Nephron (organoid): ENCODE results near the gene ADGRF3.
"Not testable (repeated sequence)": the region's sequence is repeated elsewhere in the genome, so short reads cannot be mapped to it uniquely, and the experiment has no call there.

Source experiments
- H3K27ac Mint-ChIP-seq, 3 experiments: 2 replicates each; pipeline ENCODE4 v1.8.0; 2020; ENCODE audit warnings: mixed read lengths in 3 of 3, mild to moderate bottlenecking in 2 of 3, moderate library complexity in 1 of 3
- H3K27me3 Mint-ChIP-seq: 2 replicates; pipeline ENCODE4 v1.8.0; 2021; ENCODE audit warnings: low read depth, mild to moderate bottlenecking, moderate library complexity, mixed read lengths
- H3K36me3 Mint-ChIP-seq: 2 replicates; pipeline ENCODE4 v1.8.0; 2020; ENCODE audit warnings: low read depth, mixed read lengths
- H3K4me1 Mint-ChIP-seq: 2 replicates; pipeline ENCODE4 v1.8.0; 2020; ENCODE audit warnings: mixed read lengths
- H3K4me3 Mint-ChIP-seq, 3 experiments: 2 replicates each; pipeline ENCODE4 v1.8.0; 2020; ENCODE audit warnings: mild to moderate bottlenecking in 3 of 3, mixed read lengths in 3 of 3, moderate library complexity in 2 of 3
- H3K9me3 Mint-ChIP-seq: 2 replicates; pipeline ENCODE4 v1.8.0; 2020; ENCODE audit warnings: mixed read lengths
- CTCF ChIP-seq, 3 experiments: fragments of 200-600 bp; sonication (generic); IDR thresholded peaks; one replicate each; pipeline ENCODE4 v1.5.0; 2021; ENCODE audit warnings: antibody characterized with exemption in 3 of 3; ENCODE audit not compliant: unreplicated experiment in 3 of 3

ADGRF3 gene

GRCh38 chr2:26355038-26355995 is 8.7 kb upstream of the ADGRF3 start:
- no peak for TF ChIP-seq CTCF (IDR thresholded peaks at IDR 0.05; ENCODE audit: unreplicated experiment in 3 of 3)
- Mint-ChIP-seq H3K27me3 (no peaks in the 10 kb centered on the region), H3K36me3 (peaks cover 4% of the 10 kb centered on the region), H3K9me3 (no peaks in the 10 kb centered on the region), H3K4me3 (peak overlapping the region in 1 of 3 experiments; percentile 13), H3K27ac (peak overlapping the region in 2 of 3 experiments; percentile 2 to 36), H3K4me1 (peaks cover 22% of the 10 kb centered on the region)

- H3K36me3 Mint-ChIP-seq, H3K27me3 Mint-ChIP-seq, H3K9me3 Mint-ChIP-seq, H3K27ac Mint-ChIP-seq, H3K4me3 Mint-ChIP-seq: not testable (repeated sequence)
- peaks cover 17% of the 10 kb centered on the region for H3K4me1 Mint-ChIP-seq
These were observed 7.9 kb upstream of the ADGRF3 start for GRCh38 chr2:26354469-26354868.

- H3K36me3 Mint-ChIP-seq, result peaks cover 4% of the 10 kb centered on the region
- no peaks in the 10 kb centered on the region for H3K9me3 Mint-ChIP-seq
- H3K27me3 Mint-ChIP-seq, result no peaks in the 10 kb centered on the region
- no peak overlapping the region for H3K27ac Mint-ChIP-seq
- H3K4me3 Mint-ChIP-seq, result no peak overlapping the region
- TF ChIP-seq CTCF (IDR thresholded peaks at IDR 0.05; ENCODE audit: unreplicated experiment in 3 of 3), result no peak
- peaks cover 23% of the 10 kb centered on the region for H3K4me1 Mint-ChIP-seq
These were observed 6.3 kb upstream of the ADGRF3 start for GRCh38 chr2:26352892-26353291.

- Mint-ChIP-seq H3K4me3 (no peak overlapping the region), H3K27ac (no peak overlapping the region), H3K27me3 (no peaks in the 10 kb centered on the region), H3K36me3 (peaks cover 4% of the 10 kb centered on the region), H3K4me1 (peaks cover 28% of the 10 kb centered on the region), H3K9me3 (no peaks in the 10 kb centered on the region)
- no peak for TF ChIP-seq CTCF (IDR thresholded peaks at IDR 0.05; ENCODE audit: unreplicated experiment in 3 of 3)
These were observed 4.9 kb upstream of the ADGRF3 start for GRCh38 chr2:26351375-26352090.

GRCh38 chr2:26349690-26350089 is 3.1 kb upstream of the ADGRF3 start:
- H3K9me3 Mint-ChIP-seq, result no peaks in the 10 kb centered on the region
- H3K4me1 Mint-ChIP-seq, result peaks cover 24% of the 10 kb centered on the region
- H3K36me3 Mint-ChIP-seq, result peaks cover 4% of the 10 kb centered on the region

More at GRCh38 chr2:26349690-26350089, 3.1 kb upstream of the ADGRF3 start:
- H3K27me3 Mint-ChIP-seq, result no peaks in the 10 kb centered on the region
- no peak overlapping the region for H3K27ac Mint-ChIP-seq
- TF ChIP-seq CTCF (IDR thresholded peaks at IDR 0.05; ENCODE audit: unreplicated experiment in 3 of 3), result no peak
- no peak overlapping the region for H3K4me3 Mint-ChIP-seq
